GM18498 (cell line): ENCODE results near the gene SLC25A51.
"Not testable (repeated sequence)": the region's sequence is repeated elsewhere in the genome, so short reads cannot be mapped to it uniquely, and the experiment has no call there.

ENCODE experiments used
- ATAC-seq: cut with Tn5 transposase; IDR thresholded peaks from one replicate; pipeline ENCODE4 v1.9.1; 2021; ENCODE audit warnings: mild to moderate bottlenecking, moderate library complexity; ENCODE audit not compliant: unreplicated experiment

Gene SLC25A51

DNA sequence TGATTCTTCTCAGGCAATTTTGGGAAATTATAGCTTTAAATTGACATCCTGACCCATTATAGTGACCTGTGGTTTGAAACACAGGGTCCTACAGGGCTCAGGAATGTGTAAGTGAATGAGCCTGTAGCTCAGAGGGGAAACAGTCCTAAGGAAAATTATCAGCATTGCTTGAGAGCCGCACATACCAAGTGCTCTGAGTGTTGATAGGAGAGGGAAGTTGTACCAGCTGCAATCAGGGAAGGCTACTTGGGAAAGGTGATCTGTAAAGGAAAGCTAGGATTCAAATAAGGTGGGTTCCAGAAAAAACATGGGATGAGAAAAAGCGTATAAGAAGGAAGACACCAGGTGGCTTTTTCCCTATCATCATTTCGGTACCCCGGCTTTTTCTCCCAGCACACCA, 4.4 kb upstream of the SLC25A51 start:
- no peak for ATAC-seq

DNA sequence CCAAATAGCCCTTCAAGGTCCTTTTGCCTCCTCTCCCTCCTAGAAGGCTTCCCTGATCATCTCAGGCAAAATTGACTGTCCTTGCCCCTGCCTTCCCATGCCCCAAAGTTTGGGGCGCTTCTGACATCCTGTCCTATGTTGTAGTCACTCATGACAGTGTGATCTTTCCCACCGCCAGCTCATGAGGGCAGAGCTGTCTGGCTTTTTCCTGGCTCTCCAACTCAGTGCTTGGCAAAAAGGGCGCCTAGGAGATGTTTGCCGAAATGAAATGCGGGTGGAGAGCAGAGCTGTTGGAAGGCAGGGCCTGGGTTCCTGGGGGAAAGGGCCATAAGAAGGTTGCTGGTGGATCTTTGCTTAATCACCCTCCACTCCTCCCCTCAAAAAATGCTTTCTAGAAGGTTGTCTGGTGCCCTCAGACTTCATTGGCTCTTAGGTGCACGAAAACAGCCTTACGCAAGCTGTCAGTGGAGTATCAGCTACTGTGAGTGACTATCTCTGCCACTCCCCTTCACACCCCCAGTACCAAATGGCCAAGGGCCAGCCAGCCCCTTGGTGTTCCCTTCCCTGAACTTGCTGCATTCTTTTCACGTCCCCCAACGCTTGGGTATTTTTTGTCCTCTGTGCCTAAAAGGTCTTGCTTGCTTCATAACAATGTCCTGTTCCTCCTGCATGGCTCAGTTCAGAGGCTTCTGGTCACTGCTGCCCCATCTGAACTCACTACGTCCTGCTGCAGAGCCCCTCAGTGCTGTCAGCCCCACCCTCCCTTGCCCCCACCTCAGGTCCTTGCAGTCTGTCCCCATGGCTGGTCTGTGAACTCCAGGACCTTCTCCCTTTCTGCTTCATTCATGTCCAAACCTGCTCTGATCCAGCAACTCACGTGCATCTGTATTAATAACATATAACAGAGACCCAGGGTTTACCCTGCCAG, 2.6 kb upstream of the SLC25A51 start:
- ATAC-seq: no peak

DNA sequence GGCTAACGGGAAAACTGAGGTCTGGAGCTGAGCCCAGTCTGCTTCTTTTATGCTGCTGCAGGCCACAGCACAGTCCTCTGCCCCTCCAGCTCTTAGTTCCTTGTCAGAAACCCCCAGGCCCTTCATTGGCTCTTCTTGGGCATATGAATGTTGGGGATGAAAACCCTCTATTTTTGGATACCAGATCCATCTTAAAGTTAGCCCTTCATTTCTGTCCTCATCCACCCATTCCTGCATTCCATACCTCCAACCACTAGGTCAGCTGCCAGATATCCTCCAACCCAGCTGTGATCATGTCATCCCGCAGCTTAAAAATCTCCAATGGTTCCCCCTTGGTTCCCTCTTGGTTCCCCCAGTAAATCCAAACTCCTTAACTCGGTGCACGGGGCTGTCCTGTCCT, 1.8 kb upstream of the SLC25A51 start:
- no peak for ATAC-seq

DNA sequence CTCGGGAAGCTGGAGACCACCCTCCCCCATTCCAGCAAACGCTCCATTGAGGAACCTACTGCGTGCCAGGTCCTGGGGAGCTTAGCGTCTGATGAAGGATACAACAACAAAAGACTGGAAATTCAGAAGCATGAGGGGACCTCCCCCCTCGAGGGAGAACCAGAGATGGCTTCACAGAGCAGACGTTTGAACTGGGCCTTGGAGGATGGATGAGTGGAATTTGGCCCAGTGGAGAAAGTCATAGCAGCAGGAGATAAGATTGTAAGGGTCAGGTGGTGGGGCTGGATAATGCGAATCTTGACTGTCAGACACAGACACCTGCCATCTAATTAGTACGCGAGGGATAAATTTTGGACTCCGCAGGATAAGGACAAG, 1.2 kb upstream of the SLC25A51 start:
- ATAC-seq: no peak

DNA sequence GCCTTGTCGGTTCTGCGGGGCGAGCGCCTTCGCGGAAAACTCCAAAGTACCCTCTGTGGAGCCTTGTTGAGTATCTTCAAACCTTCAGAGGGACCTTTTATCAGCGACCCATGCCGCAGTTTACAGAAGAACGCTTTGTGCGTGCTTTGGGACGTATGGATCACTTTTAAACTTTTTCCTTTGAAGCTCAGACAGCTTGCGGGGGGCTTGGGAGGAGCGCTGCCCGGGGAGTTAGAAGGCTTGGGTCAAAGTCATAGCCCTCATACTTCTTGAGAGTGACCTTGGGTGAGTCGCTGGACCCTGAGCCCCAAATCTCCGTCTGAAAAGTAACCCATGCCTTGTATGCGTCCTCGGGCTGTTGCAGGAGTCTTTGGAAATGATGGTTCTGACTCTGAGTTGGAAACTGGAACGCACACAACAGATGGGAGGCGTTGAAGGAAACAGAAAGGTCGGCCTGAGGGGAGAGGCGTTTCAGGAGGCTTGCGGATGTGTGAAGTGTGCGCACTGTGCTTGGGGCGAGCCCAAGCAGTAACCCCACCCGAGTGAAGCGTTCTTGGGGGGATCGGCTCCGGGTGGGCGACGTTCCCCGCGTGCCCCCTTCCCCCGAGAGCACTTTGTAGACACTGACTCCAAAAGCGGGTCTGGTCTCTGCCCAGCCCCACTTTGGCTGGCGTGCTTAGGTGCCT, 661 bp upstream of the SLC25A51 start:
- no peak for ATAC-seq

DNA sequence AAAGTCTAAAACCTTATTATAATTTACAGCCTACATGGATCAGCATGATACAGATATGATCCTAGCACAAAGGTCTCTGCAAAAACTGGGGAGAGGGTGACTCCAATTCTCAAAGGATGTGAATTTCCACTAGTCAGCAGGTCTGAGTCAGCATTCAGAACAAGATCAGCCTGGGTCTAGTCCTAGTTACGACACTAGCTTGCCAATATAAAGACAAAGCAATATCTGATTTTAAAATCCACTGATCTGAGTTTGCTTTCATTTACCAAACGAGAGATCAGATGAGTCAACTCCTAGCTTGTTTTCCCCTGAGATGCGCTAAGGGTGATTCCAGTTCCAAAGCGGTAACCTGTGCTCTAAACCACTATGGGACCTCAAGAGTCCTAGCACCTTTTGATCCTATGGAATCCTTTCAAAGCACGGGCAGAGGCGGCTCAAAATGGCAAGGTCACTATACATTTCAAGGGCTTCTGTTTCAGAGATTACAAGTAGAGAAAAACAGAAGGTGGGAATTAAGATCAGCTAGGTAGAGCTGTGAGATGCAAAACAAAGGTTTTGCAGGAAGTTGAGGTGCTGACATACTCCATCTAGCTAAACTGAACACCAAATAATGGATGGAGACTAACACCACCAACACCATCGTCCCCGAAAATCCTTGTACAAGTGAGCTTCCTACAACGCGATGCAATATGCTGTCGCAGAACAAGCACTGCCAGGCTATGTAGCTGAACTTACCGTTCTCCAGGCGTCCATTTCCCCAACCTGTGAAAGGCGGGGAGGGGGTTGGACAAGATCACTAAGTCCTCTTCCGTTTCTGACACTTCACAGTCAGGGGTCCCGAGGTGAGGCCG, 906 bp downstream of the SLC25A51 start:
- ATAC-seq: peak; percentile 19

DNA sequence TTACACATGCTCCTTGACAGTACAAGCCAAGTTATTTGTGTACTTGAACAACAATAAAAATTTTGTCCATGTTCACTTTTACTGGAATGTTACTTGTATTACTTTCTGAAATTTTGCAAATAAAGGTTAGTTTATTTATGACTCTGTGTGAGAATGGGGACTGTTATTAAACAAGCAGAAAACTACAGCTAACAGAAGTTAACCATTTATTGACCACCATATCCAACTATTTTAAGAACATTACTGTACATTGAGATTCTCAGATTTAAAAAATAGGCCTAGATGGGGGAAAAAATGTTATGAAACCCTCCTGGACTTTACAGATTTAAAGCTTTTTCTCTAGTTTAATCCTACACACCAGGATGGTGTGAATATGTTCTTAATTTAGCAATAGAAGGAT, 1.8 kb downstream of the SLC25A51 start:
- ATAC-seq: no peak

DNA sequence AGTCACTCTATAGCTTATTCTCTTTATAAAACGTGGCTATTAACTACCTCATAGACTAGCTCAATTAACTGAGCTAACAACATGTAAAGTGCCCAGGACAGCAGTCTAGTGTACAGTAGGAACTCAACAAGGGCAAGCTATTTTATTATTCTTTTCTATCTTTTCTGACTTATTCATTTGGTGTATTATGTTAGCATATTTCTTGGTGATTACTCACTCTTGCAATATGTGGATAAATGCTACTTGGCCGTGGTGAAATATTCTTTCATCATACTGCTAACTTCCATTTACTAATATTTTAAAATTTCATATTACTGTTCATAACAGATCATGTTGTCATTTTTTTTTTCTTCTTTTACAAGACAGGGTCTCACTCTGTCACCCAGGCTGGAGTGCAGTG, 4.9 kb downstream of the SLC25A51 start:
- ATAC-seq: no peak

DNA sequence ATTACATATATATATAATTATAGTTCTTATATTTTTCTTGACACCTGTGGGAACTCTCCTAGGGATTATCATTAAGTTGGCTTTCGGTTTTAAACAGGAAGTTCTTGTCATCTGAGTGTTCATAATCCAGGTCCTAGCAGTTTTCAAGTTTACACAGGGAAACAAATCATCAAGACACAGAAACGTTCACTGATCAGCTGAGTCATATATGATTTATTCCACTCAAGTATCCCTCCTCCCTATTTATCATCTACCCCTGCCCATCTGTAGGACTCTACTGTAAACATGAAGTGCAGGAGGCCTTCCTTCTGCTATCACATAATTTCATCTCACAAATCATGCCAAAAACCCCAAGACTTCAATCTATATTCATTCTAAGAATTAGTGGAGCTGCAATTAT, 6.3 kb downstream of the SLC25A51 start:
- ATAC-seq: no peak

DNA sequence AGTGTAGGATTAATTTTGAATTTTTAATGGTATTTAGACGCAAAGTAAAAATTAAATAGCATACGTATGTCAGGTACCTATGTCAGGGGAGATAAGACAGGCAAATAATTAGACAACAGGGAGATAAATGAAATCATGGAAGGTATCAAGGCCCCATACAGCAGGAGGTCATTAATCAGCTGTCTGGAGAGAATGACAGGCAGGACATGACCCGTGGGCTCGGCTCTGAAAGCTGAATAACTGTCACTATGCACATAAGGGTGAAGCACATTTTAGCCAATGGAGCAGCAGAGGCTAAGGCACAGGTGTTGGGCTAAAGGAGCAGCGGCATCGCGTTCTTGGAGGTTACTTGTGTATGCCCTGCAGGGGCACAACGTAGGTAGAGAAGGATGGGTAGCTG, 11.9 kb downstream of the SLC25A51 start:
- no peak for ATAC-seq

DNA sequence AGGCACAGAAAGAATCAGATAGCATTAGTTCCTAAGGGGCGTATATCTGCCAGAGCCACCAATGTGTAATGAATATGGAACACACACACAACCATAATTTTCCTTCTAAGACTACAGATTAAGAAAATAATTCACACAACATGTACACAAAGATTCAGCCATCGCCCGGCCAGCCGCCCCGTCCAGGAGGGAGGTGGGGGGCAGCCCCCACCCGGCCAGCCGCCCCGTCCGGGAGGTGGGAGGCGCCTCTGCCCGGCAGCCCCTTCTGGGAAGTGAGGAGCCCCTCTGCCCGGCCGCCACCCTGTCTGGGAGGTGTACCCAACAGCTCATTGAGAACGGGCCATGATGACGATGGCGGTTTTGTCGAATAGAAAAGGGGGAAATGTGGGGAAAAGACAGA, 12.9 kb downstream of the SLC25A51 start:
- not testable (repeated sequence) for ATAC-seq

DNA sequence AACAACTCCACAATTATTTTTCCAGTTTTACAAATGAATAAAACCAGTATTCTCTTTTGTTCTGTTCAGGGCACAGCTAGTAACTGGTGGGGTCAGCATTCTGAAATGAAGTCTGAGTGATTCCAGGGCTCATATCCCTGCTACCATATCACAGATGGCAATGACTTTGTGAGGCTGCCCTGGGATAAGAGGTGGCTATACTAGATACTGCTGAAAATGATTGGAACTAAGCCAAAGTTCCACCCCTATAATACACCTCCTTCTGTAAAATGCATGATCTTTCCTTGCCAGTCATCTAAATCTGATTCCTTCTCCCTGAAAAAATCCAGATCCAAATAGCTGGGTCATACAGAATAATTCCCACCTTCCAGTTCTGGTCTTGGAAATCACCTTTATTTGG, 14.4 kb downstream of the SLC25A51 start:
- no peak for ATAC-seq

DNA sequence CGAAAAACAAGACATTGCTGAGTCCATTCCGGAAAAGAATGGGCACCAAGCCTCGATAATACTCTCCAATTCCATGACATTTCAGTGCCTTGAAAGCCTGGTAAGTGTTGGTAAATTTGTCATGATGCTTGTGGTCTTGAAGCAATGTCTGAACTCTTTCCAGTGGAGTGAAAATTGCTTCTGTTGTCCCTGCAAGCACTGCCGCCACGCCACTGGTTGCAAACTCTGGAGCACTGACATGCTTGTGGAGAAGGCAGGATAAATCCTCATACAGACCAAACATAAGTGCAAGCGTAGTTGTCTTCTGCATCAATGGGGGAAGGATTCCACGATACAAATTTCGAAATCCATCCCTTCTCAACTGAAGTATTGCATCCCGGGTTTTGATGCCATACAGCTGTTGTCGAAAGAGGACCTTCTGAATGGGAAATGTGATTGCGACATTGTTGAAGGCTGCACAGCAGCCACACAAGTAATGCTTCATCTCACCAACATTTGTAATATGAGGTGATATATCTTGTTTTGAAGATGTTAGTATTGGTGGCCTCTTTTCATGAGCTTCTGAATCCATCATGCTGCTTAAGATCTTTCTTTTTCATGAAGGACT, 15.8 kb downstream of the SLC25A51 start:
- ATAC-seq: not testable (repeated sequence)

DNA sequence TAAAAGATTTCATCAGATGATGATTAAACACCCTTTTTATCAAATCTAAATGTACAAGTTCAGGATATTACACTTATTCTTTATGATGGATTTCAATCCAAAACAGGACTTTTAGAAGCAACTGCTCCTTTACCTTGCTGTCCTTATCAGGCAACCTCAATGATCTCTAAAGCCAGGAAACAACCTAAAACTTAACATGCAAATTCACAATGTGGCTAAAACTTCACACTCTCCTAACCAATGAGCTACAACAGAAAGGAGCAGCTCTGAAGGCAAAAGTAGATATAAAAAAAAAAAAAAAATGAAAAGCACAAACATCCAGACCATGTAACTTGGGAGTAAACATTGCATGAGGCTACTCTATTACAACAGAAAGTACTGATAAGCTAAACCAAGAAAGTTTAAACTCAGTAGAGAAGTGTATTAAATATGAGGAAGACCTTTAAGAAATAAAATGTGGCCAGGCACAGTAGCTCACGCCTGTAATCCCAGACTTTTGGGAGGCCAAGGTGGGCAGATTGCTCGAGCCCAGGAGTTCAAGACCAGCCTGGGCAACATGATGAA, 22.9 kb downstream of the SLC25A51 start:
- no peak for ATAC-seq

DNA sequence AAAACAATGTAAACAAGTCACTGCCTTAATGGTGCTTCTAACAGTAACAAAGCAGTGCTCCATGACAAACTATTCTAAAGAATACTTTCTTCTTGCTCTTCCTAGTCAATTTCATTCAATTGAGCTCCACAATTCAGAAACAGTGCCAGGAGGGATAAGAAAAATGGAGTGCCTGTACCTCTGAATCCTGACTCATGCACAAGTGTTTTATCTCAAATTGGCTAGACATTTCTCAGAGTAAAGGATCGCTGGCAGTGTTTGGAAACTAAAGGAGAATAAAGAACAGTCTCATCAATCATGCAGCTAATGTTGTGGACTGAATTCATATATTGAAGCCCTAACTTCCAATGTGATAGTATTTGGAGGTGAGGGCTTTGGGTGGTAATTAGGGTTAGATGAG, 27.6 kb downstream of the SLC25A51 start:
- no peak for ATAC-seq

DNA sequence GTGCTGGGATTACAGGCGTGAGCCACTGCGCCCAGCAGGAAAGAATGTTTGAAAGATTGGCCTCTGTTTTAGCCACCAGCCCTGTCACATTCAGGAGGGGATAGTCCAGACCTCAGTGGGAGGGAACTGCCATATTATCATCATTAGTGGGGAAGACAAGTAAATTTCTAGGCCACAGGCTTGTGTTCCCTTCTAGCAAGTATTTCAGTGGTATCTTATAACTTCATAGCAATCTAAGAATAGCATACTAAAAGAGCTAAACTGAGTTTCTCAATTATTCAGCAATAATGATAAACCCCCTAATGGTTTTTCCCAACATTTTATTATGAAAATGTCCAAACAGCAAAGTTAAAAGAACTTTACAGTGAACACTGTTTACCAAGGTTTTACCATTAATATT, 30.0 kb downstream of the SLC25A51 start:
- no peak for ATAC-seq

DNA sequence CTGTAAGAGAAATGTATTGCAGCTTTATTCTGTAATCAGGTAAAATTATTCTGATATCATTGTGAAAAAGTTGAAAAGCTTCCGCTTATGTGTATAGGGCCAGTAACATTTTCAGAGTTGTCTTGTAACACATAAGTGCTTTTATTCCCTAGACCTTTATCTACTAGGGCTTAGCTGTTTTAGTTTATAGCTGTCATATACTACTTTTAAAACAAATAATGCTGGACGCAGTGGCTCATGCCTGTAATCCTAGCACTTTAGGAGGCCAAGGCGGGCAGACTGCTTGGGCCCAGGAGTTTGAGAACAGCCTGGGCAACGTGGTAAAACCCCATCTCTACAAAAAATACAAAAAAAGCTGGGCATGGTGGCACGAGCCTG, 33.1 kb downstream of the SLC25A51 start:
- no peak for ATAC-seq

DNA sequence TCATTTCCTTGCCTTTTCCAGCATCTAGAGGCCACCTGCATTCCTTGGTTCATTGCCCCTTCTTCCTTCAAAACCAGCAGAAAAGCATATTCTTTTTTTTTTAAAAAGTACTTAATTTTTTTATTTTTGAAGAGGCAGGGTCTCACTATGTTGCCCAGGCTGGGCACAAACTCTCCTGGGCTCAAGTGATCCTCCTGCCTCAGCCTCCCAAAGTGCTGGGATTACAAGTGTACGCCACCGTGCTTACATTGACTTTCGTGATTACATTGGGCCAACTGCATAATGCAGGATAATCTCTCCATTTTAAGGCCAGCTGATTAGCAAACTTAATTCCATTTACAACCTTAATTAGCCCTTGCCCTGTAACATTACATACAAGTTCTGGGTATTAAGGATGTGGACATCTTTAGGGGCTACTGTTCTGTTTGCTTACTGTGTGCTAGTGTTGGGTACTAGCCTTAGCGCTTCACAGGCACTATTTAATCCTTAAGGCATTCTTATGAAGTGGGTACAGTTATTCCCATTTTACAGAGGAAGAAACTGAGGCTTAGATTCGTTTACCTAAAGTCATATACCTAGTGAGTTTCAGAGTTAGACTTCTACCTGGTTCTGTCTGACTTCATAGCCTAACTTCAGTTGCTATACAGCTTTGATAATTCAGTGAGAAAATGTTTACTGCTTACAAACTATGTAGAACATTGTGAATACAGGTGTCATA, 33.7 kb downstream of the SLC25A51 start:
- ATAC-seq: no peak

DNA sequence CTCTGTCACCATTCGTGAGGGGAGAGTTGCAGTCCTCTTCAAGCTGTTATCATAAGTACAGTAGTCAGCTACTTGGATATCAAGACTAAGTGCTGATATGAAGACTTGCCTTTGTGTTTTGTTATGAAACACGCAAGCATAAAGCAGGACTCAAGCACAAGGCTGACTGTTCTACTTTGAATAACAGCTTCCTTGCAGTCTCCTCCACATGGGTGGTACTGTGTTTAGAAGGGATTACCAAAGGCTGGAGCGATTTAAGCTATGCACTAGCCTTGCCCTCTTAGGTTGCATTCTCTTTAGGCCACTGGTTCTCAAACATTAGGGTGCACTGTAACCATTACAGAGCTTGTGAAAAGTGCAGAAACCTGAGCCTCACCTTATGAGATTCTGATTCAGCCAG, 41.4 kb downstream of the SLC25A51 start:
- ATAC-seq: no peak

DNA sequence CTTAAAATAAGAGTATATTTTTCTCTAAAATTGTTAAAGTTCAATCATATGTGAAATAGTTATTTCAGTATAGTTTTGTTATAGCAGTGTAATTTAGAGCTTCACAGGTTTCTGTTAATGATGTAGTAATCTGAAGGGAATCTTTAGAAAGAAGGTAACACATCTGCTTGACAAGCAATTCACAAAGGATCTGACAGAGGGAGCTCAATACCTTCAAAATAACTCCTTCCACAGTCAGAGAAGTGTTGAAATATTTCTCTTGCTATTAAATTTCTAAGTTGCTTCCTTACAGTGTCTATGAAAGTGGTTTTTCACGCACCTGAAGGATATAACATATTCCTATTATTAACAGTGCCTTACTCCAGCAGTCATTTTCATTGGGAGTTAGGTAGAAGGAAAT, 44.9 kb downstream of the SLC25A51 start:
- no peak for ATAC-seq
